ENCODE data around the gene ITGB8. TPM values are rescaled to one million over a fixed set of nuclear protein-coding genes. Genes with fewer than 3 reads are reported as not detected.
A peak's percentile ranks its signal among the peaks of the same experiment; 100 is the strongest.

The ITGB8 gene
- total RNA-seq, 4 donors from 2014 or later = 199 to 606 (median 388) TPM

DNA sequence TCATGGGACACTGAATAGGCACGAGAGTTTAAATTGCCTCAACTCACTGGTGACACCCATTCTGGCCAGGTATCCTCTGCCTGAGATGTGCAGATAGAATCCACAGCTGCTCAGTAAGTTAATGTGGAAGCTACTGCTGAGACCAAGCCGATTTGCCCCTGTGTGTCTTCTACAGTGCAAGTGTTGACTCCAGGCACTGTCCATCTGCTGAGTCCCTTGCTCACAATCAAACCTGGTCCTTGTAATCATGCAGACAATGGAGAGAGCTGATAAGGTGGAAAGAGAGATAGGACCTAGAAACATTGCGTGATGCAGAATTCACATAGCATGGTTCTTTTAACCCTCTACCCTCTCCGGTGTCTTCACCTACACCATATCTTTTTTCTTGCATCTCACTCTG is 101.4 kb downstream of the ITGB8 start:
- peaks cover 0 to 19% (median 0%) of the 10 kb centered on the region in 4 donors for H3K4me1 ChIP-seq
- no peaks in the 10 kb centered on the region for H3K36me3 ChIP-seq
- no peak for DNase-seq (ENCODE audit: low spot score in 2 of 2)
- no peaks in the 10 kb centered on the region for H3K27me3 ChIP-seq
- H3K27ac ChIP-seq = peak overlapping the region in 1 of 4 donors; percentile 61
- H3K9me3 ChIP-seq = no peaks in the 10 kb centered on the region
- TF ChIP-seq, protein P1, sequence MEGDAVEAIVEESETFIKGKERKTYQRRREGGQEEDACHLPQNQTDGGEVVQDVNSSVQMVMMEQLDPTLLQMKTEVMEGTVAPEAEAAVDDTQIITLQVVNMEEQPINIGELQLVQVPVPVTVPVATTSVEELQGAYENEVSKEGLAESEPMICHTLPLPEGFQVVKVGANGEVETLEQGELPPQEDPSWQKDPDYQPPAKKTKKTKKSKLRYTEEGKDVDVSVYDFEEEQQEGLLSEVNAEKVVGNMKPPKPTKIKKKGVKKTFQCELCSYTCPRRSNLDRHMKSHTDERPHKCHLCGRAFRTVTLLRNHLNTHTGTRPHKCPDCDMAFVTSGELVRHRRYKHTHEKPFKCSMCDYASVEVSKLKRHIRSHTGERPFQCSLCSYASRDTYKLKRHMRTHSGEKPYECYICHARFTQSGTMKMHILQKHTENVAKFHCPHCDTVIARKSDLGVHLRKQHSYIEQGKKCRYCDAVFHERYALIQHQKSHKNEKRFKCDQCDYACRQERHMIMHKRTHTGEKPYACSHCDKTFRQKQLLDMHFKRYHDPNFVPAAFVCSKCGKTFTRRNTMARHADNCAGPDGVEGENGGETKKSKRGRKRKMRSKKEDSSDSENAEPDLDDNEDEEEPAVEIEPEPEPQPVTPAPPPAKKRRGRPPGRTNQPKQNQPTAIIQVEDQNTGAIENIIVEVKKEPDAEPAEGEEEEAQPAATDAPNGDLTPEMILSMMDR (IDR thresholded peaks at IDR 0.05) = no peak
- TF ChIP-seq POLR2A (IDR thresholded peaks at IDR 0.05) = no peak
- no peak for TF ChIP-seq EP300 (IDR thresholded peaks at IDR 0.05)
- no peak overlapping the region for H3K4me3 ChIP-seq
- WGBS, 2 donors = 91% methylated on average over 4 of the region's 4 CpGs

DNA sequence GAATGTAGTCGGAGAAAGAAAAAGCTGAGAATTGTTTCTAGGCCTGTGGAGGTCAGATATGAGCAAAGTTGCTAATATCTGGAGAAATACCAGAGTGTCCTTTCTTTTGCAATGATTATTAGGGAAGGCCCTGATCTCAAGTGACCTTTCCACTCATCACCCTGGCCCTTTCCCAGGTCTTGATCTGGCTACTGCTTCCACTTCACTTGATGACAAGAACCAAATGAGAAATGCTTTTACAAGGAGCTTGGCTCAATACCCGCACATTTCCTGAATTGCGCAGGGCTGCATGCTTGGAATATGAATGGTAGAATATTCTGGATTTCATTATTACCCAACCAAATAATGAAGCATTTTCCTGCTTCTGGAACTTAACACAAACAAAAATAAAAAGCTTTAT is 104.6 kb downstream of the ITGB8 start:
- Histone ChIP-seq H3K4me1 (peaks cover 0 to 29% (median 0%) of the 10 kb centered on the region in 4 donors), H3K36me3 (no peaks in the 10 kb centered on the region), H3K27me3 (no peaks in the 10 kb centered on the region), H3K4me3 (no peak overlapping the region), H3K27ac (peak overlapping the region in 3 of 4 donors; percentile 22 to 80 (median 72)), H3K9me3 (no peaks in the 10 kb centered on the region)
- peak; percentile 29 to 84 for DNase-seq (ENCODE audit: low spot score in 2 of 2)
- 31 to 37% methylated on average over 3 of the region's 3 CpGs for WGBS, 2 donors
- TF ChIP-seq EP300 (IDR thresholded peaks at IDR 0.05) = peak; percentile 54 to 86
- no peak for TF ChIP-seq POLR2A (IDR thresholded peaks at IDR 0.05)
- TF ChIP-seq, protein P1 (IDR thresholded peaks at IDR 0.05) = no peak

DNA sequence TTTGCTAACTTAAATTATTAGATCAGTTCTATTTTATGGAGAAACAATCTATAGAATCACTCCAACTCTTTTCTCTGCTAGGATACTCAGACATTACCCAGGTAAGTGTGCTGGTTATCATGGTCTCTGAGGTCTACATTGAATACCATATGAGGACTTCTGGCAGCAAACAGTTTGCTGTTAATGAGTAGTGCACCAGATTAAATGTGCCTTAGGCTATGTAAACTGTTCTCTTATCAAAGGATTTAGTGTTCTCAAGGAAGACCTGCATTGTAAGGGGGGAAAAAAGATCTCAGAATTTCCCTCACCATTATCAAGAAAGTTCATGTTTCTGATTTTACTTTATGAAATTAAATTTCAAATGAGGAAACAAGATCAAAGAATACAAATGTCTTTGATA is 107.5 kb downstream of the ITGB8 start:
- DNase-seq (ENCODE audit: low spot score in 2 of 2) = no peak
- Histone ChIP-seq H3K4me1 (peaks cover 0 to 42% (median 3%) of the 10 kb centered on the region in 4 donors), H3K27me3 (no peaks in the 10 kb centered on the region), H3K27ac (peak overlapping the region in 2 of 4 donors; percentile 20 to 36), H3K4me3 (no peak overlapping the region), H3K36me3 (no peaks in the 10 kb centered on the region), H3K9me3 (no peaks in the 10 kb centered on the region)
- TF ChIP-seq POLR2A (IDR thresholded peaks at IDR 0.05) = no peak
- no peak for TF ChIP-seq EP300 (IDR thresholded peaks at IDR 0.05)
- TF ChIP-seq, protein P1 (IDR thresholded peaks at IDR 0.05) = no peak

DNA sequence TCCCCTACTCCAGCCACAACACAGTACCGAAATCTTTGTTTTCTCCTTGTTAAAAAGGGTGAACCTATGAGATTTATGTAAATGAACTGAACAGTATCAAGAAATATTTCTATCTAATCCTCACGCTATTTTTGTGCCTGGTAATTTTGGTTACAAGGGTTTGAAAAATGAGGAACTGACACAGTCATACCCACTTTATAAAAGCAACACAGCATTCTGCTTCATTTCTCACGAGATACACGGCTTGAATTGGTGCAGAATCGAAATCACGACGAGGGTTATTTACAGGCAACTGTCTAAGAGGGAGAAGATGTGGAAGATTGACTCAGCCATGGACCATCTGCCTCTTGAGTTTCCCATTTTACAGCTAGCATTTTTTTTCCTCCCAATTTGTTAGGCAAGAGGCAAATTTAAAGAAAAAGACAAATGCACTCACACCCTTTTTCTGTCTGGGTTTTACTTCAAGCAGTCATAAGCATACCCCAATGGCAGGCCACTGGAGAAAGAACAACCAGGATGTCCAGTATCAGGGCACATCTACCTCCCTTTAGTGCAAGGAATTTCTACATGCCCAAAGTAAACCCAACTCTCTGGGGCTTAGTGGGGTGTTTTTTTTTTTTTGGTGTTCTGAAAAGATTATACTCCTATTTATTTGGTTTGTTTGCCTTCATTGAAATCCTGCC is 108.1 kb downstream of the ITGB8 start:
- DNase-seq (ENCODE audit: low spot score in 2 of 2) = no peak
- Histone ChIP-seq H3K36me3 (no peaks in the 10 kb centered on the region), H3K4me1 (peaks cover 0 to 47% (median 5%) of the 10 kb centered on the region in 4 donors), H3K9me3 (no peaks in the 10 kb centered on the region), H3K4me3 (no peak overlapping the region), H3K27ac (peak overlapping the region in 2 of 4 donors; percentile 20 to 36), H3K27me3 (no peaks in the 10 kb centered on the region)
- 69 to 73% methylated on average over 7 of the region's 7 CpGs for WGBS, 2 donors
- TF ChIP-seq, protein P1 (IDR thresholded peaks at IDR 0.05) = no peak
- no peak for TF ChIP-seq EP300 (IDR thresholded peaks at IDR 0.05)
- no peak for TF ChIP-seq POLR2A (IDR thresholded peaks at IDR 0.05)

DNA sequence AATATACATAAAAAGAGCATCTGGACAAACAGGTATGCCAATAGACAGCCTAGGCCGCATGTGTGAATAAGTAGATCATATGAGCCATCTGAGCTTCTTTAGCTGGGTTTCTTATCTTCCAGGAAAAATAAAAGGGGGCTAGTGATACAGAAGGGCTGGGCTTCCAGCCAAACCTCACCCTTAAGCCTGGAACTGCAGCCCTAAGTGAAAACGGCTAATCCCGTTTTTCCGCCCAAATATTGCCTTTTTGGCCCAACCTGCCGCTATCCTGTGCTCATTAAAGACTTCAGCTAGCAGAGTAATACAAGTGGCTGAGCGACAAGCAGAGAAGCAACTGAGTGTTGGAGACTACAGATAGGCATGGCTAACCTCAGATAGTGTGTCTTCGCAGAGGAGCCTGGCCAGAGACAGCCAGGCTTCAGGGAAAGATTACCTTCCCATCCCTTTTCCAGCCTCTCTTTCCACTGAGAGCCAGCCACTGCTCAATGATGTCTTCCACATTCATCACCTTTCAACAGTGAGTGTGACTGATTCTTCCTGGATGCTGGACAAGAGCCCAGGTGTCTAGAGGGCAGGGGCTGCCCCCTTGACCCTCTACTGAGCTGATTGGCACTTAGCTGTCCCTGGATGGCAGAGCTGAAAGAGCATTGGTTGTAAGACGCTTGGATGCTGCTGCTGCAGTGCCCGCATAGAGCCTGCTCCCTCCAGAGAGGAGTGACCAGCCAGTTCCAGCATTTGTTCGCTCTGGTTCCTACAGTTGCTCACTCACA is 108.9 kb downstream of the ITGB8 start:
- DNase-seq (ENCODE audit: low spot score in 2 of 2) = no peak
- Histone ChIP-seq H3K9me3 (peaks cover 0 to 3% (median 0%) of the 10 kb centered on the region in 4 donors), H3K27me3 (no peaks in the 10 kb centered on the region), H3K27ac (peak overlapping the region in 1 of 4 donors; percentile 38), H3K4me1 (peaks cover 0 to 53% (median 5%) of the 10 kb centered on the region in 4 donors), H3K4me3 (no peak overlapping the region), H3K36me3 (no peaks in the 10 kb centered on the region)
- TF ChIP-seq POLR2A (IDR thresholded peaks at IDR 0.05) = no peak
- TF ChIP-seq, protein P1 (IDR thresholded peaks at IDR 0.05) = no peak
- TF ChIP-seq EP300 (IDR thresholded peaks at IDR 0.05) = no peak
- 82 to 85% methylated on average over 9 to 10 of the region's 10 CpGs for WGBS, 2 donors

Data from tibial nerve (tissue), 4 donors.